ENCODE data around the gene LRRC18. TPM values are rescaled to one million over a fixed set of nuclear protein-coding genes. Genes with fewer than 3 reads are reported as not detected.
A peak's percentile ranks its signal among the peaks of the same experiment; 100 is the strongest.

Gene LRRC18
- total RNA-seq, 1 experiment from 2014 or later = not detected

DNA sequence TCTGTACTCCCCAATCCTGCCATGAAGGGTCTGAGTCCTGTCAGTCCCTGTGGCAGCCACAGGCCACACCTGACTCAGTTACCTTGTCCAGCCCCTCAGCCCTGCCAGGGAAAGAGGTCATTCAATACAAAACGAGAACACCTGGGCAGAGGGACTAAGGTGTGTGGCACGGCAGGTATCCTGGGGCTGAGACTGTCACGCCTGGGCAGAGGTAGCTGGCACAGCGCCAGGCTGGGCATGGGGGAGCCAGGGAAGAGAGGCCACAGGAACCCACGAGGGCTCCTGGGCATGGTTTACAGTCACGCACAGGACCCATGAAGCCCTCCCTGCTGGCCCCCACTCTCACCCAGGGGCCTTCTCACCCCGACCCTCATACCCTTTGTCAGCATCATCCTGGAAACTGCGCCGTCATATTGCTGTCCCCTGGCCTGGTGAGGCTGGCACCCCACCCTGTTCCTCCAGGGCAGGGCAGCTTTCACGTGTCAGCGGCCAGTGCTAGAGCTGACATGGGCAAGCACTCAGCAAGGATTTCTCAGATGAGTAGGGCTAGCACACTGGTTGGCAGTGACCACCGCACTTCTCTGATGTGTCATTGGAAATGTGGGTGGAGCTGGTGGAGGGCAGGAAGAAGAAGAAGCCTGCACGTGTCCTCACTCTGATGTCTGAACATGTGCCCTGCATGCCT is 42.7 kb downstream of the LRRC18 start:
- H3K9me3 ChIP-seq (ENCODE audit: low read length) = no peaks in the 10 kb centered on the region
- BruUV-seq (replicated peaks) = no TSS peak
- no peak overlapping the region for H3K9ac ChIP-seq (ENCODE audit: low read length)
- intact Hi-C loops (cut with micrococcal nuclease) = no loop called here
- no peaks in the 10 kb centered on the region for H3F3A ChIP-seq (ENCODE audit: low read length, unreplicated experiment)
- no peak overlapping the region for H3K4me3 ChIP-seq (ENCODE audit: low read length)
- TF ChIP-seq, protein P1, sequence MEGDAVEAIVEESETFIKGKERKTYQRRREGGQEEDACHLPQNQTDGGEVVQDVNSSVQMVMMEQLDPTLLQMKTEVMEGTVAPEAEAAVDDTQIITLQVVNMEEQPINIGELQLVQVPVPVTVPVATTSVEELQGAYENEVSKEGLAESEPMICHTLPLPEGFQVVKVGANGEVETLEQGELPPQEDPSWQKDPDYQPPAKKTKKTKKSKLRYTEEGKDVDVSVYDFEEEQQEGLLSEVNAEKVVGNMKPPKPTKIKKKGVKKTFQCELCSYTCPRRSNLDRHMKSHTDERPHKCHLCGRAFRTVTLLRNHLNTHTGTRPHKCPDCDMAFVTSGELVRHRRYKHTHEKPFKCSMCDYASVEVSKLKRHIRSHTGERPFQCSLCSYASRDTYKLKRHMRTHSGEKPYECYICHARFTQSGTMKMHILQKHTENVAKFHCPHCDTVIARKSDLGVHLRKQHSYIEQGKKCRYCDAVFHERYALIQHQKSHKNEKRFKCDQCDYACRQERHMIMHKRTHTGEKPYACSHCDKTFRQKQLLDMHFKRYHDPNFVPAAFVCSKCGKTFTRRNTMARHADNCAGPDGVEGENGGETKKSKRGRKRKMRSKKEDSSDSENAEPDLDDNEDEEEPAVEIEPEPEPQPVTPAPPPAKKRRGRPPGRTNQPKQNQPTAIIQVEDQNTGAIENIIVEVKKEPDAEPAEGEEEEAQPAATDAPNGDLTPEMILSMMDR (conservative IDR thresholded peaks at IDR 0.05; ENCODE audit: low read depth, low read length) = no peak
- TF ChIP-seq EZH2phosphoT487 (IDR thresholded peaks at IDR 0.05; ENCODE audit: borderline replicate concordance, low read length) = no peak
- no peak for TF ChIP-seq EZH2 (IDR thresholded peaks at IDR 0.05; ENCODE audit: low read length, unreplicated experiment)
- no peak overlapping the region for H2AFZ ChIP-seq (ENCODE audit: low read length)
- H4K20me1 ChIP-seq (ENCODE audit: low read length) = no peaks in the 10 kb centered on the region
- no peak overlapping the region for H3K27ac ChIP-seq (ENCODE audit: low read length)
- ChIA-PET POLR2A (ENCODE audit: unreplicated experiment) (no interaction called here), CTCF (no interaction called here)
- no peak for ATAC-seq
- no peaks in the 10 kb centered on the region for H3K4me1 ChIP-seq (ENCODE audit: insufficient read depth, low read length)
- no peaks in the 10 kb centered on the region for H3K9me2 ChIP-seq (replicated peaks; ENCODE audit: low read length)
- H3K27me3 ChIP-seq (ENCODE audit: low read length) = peaks cover 25% of the 10 kb centered on the region; the same call in 1 of the 2 replicates
- H3K36me3 ChIP-seq (ENCODE audit: low read depth, low read length) = no peaks in the 10 kb centered on the region
- no peaks in the 10 kb centered on the region for H3K79me2 ChIP-seq (ENCODE audit: low read length)
- H3K4me2 ChIP-seq (ENCODE audit: low read length) = no peak overlapping the region
- peak; percentile 26 for DNase-seq

DNA sequence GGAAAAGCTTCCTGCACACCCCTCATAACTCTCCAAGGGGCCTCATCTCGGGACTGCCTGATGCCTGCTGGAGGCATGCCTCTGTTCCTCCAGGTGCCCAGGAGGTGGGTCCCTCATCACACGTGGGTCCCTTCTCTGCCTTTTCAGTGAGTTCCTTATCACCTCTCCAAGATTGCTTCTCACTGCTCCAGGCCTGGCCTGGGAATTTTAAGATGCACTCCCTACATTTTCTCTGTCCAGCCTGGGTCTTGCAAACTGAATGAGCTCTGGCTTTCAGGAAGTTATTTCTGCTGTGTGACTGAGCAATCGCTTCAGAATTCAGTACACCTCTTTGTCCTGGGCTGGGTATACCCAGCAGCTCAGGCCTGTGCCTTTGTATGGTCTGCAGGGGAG is 43.8 kb downstream of the LRRC18 start:
- H3K36me3 ChIP-seq (ENCODE audit: low read depth, low read length) = no peaks in the 10 kb centered on the region
- ATAC-seq = no peak
- H4K20me1 ChIP-seq (ENCODE audit: low read length) = no peaks in the 10 kb centered on the region
- peaks cover 19% of the 10 kb centered on the region; the same call in 1 of the 2 replicates for H3K27me3 ChIP-seq (ENCODE audit: low read length)
- POLR2A ChIA-PET (ENCODE audit: unreplicated experiment) = no interaction called here
- no TSS peak for BruUV-seq (replicated peaks)
- TF ChIP-seq, protein P1 (conservative IDR thresholded peaks at IDR 0.05; ENCODE audit: low read depth, low read length) = no peak
- no peak for TF ChIP-seq EZH2 (IDR thresholded peaks at IDR 0.05; ENCODE audit: low read length, unreplicated experiment)
- no peak for TF ChIP-seq EZH2phosphoT487 (IDR thresholded peaks at IDR 0.05; ENCODE audit: borderline replicate concordance, low read length)
- no peak overlapping the region for H3K4me2 ChIP-seq (ENCODE audit: low read length)
- H3K27ac ChIP-seq (ENCODE audit: low read length) = no peak overlapping the region
- no peaks in the 10 kb centered on the region for H3F3A ChIP-seq (ENCODE audit: low read length, unreplicated experiment)
- H3K4me3 ChIP-seq (ENCODE audit: low read length) = no peak overlapping the region
- H3K9me2 ChIP-seq (replicated peaks; ENCODE audit: low read length) = no peaks in the 10 kb centered on the region
- H3K9me3 ChIP-seq (ENCODE audit: low read length) = no peaks in the 10 kb centered on the region
- H2AFZ ChIP-seq (ENCODE audit: low read length) = no peak overlapping the region
- no peak overlapping the region for H3K9ac ChIP-seq (ENCODE audit: low read length)
- no peaks in the 10 kb centered on the region for H3K79me2 ChIP-seq (ENCODE audit: low read length)
- intact Hi-C loops (cut with micrococcal nuclease) = no loop called here
- no peaks in the 10 kb centered on the region for H3K4me1 ChIP-seq (ENCODE audit: insufficient read depth, low read length)
- CTCF ChIA-PET = no interaction called here
- DNase-seq = no peak
